K562 (cell line): Measurements from ENCODE around the gene STK11. TPM values are rescaled to one million over a fixed set of nuclear protein-coding genes. Genes with fewer than 3 reads are reported as not detected.

Experiments used
- ERF ChIP-seq: fragments of 450-650 bp; formaldehyde crosslinking; IDR thresholded peaks from 2 replicates; pipeline ENCODE4 v1.4.0; 2020; ENCODE audit warnings: mild to moderate bottlenecking, mixed read lengths
- JUND ChIP-seq, 2 experiments: IDR thresholded peaks; 2 replicates in 1 of 2; 3 replicates in 1 of 2; pipeline ENCODE4 v1.6.1; 2011; ENCODE audit warnings: borderline replicate concordance in 2 of 2, low read depth in 2 of 2, low read length in 2 of 2, improper control_type of control experiment in 1 of 2, missing biosample characterization in 1 of 2, missing genetic modification characterization in 1 of 2, missing genetic modification reagents in 1 of 2
- MAFK ChIP-seq: IDR thresholded peaks from 2 replicates; pipeline ENCODE4 v1.6.1; 2011; ENCODE audit warnings: low read length, improper control_type of control experiment
- MCM3 ChIP-seq: fragments of 450-650 bp; IDR thresholded peaks from 2 replicates; pipeline ENCODE4 v1.6.1; 2016
- MCM7 ChIP-seq, 2 experiments: fragments of 450-650 bp; IDR thresholded peaks; 2 replicates each; pipeline ENCODE4 v1.6.1; 2016 to 2018
- MGA ChIP-seq: fragments of 450-650 bp; IDR thresholded peaks from 2 replicates; pipeline ENCODE4 v1.6.1; 2016; ENCODE audit warnings: mild to moderate bottlenecking, moderate library complexity
- NEUROD1 ChIP-seq: fragments of 150-350 bp; IDR thresholded peaks from 2 replicates; pipeline ENCODE4 v1.6.1; 2014; ENCODE audit warnings: borderline replicate concordance, low read length, low read depth; ENCODE audit not compliant: partially characterized antibody
- PTBP1 ChIP-seq: fragments of 200-400 bp; formaldehyde crosslinking; IDR thresholded peaks from 2 replicates; pipeline ENCODE4 v1.6.1; 2017; ENCODE audit warnings: low read depth, low read length
- RAD51 ChIP-seq: fragments of 450-650 bp; IDR thresholded peaks from 2 replicates; pipeline ENCODE4 v1.7.1; 2016; ENCODE audit warnings: low read depth, mild to moderate bottlenecking, borderline replicate concordance
- SIRT6 ChIP-seq: IDR thresholded peaks from one replicate; pipeline ENCODE4 v1.6.1; 2012; ENCODE audit warnings: low read depth, mild to moderate bottlenecking, control low read depth, inconsistent platforms, low read length, moderate library complexity
- TEAD1 ChIP-seq, 2 experiments: fragments of 450-650 bp in 1 of 2; sonication (generic) in 1 of 2; formaldehyde crosslinking; IDR thresholded peaks; 2 replicates each; pipeline versions ENCODE4 v1.4.0 to v1.8.0; 2020 to 2022; ENCODE audit warnings: mild to moderate bottlenecking in 2 of 2, missing genetic modification reagents in 1 of 2
- TFE3 ChIP-seq: fragments of 450-650 bp; formaldehyde crosslinking; IDR thresholded peaks from 2 replicates; pipeline ENCODE4 v1.4.0; 2020; ENCODE audit warnings: mild to moderate bottlenecking, mixed read lengths
- TRIM24 ChIP-seq, 2 experiments: fragments of 450-650 bp; IDR thresholded peaks; 2 replicates each; pipeline ENCODE4 v1.6.1; 2016
- USF2 ChIP-seq: sonication (generic); formaldehyde crosslinking; IDR thresholded peaks from 2 replicates; pipeline ENCODE4 v1.5.0; 2020; ENCODE audit warnings: missing genetic modification reagents
- ZNF561 ChIP-seq: fragments of 450-650 bp; formaldehyde crosslinking; conservative IDR thresholded peaks from 2 replicates; pipeline ENCODE4 v1.4.0; 2020; ENCODE audit warnings: mild to moderate bottlenecking, moderate library complexity
- polyA plus RNA-seq, 8 experiments: library from polyadenylated mRNA; depleted of rRNA in 4 of 8; stranded (reverse) in 5 of 8; unstranded in 3 of 8; fragments of >200 nt; fragmentation: Nextera tagmentation in 2 of 8; fragmentation: Illumina TruSeq in 1 of 8; extraction: Ambion mirVana in 2 of 8; extraction: Trizol in 1 of 8; gene quantifications; 2 replicates each; pipeline versions ENCODE4 v1.2.1 to v1.2.3, GENCODE V29; 2011 to 2014; ENCODE audit warnings: inconsistent platforms in 1 of 8, missing spikeins in 1 of 8
- total RNA-seq, 7 experiments: library from RNA; depleted of rRNA in 6 of 7; stranded (reverse); fragments of >200 nt in 6 of 7; fragmentation: Illumina TruSeq in 2 of 7; extraction: Trizol in 2 of 7; gene quantifications; 2 replicates each; pipeline versions ENCODE4 v1.2.1 to v1.2.3, GENCODE V29; 2011 to 2021; ENCODE audit warnings: low replicate concordance in 1 of 7

Gene STK11
- total and polyA plus RNA-seq, 9 of the 15 experiments (the other 6 are each of a cell fraction or from before 2014, with no cell fraction given), result 0.15 to 96.5 (median 31.7) TPM

GRCh38 chr19:1275976-1276627 lies 70.5 kb downstream of the STK11 start (continued):
- TF ChIP-seq USF2 (CRISPR knock-in tag), result no peak
- TF ChIP-seq RAD51, result no peak
- TF ChIP-seq PTBP1, result no peak
- TF ChIP-seq MAFK, result no peak
- no peak for TF ChIP-seq MCM3
- TF ChIP-seq SIRT6, result no peak
- TF ChIP-seq MCM7 (IDR thresholded peaks at IDR 0.05), result no peak
- no peak for TF ChIP-seq ERF
- TF ChIP-seq ZNF561 (CRISPR knock-in tag), result no peak
- 0 out of 4 replicates have a peak, but pooled peaks of 1 of the 2 experiments have one; percentile 77 for TF ChIP-seq TEAD1 (CRISPR knock-in tag; IDR thresholded peaks at IDR 0.05)
- no peak for TF ChIP-seq TRIM24 (IDR thresholded peaks at IDR 0.05)
- no peak for TF ChIP-seq NEUROD1
- peak; percentile 92 for TF ChIP-seq MGA
- peak; percentile 1; the same call in 1 of the 2 replicates for TF ChIP-seq JUND (IDR thresholded peaks at IDR 0.05; ENCODE audit: borderline replicate concordance, low read depth, low read length)
- no peak for TF ChIP-seq JUND (tag; IDR thresholded peaks at IDR 0.05; ENCODE audit: borderline replicate concordance, low read depth, low read length)
- no peak for TF ChIP-seq TFE3
